C4-2B (cell line): Measurements from ENCODE around the gene P2RX2.

Source experiments
- H3K27ac ChIP-seq: fragments of 450-650 bp; 2 replicates; pipeline ENCODE4 v1.5.1; 2017
- ZFX ChIP-seq: fragments of 450-650 bp; IDR thresholded peaks from 2 replicates; pipeline ENCODE4 v1.6.1; 2017
- TF ChIP-seq, protein P1 (sequence below): fragments of 450-650 bp; conservative IDR thresholded peaks from 2 replicates; pipeline ENCODE4 v1.5.1; 2017; ENCODE audit warnings: mild to moderate bottlenecking

P2RX2 gene

GRCh38 chr12:132631666-132632065 lies 13.1 kb downstream of the P2RX2 start:
- TF ChIP-seq, protein P1, sequence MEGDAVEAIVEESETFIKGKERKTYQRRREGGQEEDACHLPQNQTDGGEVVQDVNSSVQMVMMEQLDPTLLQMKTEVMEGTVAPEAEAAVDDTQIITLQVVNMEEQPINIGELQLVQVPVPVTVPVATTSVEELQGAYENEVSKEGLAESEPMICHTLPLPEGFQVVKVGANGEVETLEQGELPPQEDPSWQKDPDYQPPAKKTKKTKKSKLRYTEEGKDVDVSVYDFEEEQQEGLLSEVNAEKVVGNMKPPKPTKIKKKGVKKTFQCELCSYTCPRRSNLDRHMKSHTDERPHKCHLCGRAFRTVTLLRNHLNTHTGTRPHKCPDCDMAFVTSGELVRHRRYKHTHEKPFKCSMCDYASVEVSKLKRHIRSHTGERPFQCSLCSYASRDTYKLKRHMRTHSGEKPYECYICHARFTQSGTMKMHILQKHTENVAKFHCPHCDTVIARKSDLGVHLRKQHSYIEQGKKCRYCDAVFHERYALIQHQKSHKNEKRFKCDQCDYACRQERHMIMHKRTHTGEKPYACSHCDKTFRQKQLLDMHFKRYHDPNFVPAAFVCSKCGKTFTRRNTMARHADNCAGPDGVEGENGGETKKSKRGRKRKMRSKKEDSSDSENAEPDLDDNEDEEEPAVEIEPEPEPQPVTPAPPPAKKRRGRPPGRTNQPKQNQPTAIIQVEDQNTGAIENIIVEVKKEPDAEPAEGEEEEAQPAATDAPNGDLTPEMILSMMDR: no peak
- TF ChIP-seq ZFX: no peak
- no peak overlapping the region for H3K27ac ChIP-seq

DNA sequence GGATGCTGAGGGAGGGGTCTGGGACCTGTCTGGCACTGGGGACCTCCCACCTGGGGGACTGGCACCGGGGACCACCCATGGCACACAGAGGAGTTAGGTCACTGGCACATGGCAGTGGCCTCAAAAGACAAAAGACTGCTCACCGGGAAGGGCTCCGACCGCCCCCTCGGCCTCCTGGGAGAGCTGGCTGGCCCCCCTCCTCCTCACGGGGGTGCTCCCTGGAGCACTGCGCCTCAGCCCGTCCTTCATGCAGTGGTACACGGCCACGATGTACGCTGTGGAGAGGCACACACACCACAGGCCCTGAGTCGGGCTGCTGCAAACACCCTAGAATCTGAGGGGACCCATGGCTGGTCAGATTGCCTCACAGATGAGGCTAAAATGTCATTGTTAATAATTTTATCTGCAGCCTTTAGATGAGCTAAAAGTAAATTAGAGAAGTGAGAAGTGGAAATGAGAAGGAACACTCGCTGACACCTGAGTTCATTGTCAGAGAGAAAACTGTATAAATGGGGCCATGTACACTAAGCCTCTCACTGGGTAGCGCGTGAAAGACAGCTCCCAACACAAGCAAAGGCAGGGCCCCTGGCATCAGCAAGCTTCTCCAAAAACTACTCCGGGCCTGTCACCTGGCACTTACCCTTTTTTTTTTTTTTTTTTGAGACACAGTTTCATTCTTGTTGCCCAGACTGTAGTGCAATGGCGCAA lies 14.1 kb downstream of the P2RX2 start:
- no peak overlapping the region for H3K27ac ChIP-seq
- no peak for TF ChIP-seq ZFX
- TF ChIP-seq, protein P1: no peak

- H3K27ac ChIP-seq: no peak overlapping the region
- TF ChIP-seq, protein P1: no peak
- TF ChIP-seq ZFX: no peak
Measured at GRCh38 chr12:132633398-132633797, 14.8 kb downstream of the P2RX2 start.

DNA sequence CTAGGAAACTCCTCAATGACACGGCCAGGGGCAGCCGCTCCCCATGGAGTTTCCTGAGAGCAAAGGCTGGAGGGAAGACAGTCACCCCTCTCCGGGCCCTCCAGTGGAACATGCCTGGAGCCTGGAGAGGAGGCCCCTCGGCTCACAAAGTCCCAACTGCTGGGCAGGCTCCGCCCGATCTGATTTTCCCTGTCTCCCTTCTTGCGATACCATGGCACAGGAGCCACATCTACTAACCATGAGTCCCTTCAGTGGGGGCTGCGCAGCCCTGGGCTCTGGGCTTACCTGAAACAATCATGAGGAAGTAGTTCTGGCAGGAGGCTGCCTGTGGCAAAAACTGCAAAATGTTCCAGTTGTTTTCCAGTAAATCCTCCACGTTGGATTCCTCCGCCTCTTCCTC lies 15.3 kb downstream of the P2RX2 start:
- TF ChIP-seq, protein P1: no peak
- no peak for TF ChIP-seq ZFX
- no peak overlapping the region for H3K27ac ChIP-seq

GRCh38 chr12:132634411-132634990 lies 15.9 kb downstream of the P2RX2 start:
- TF ChIP-seq, protein P1: no peak
- TF ChIP-seq ZFX: no peak
- H3K27ac ChIP-seq: no peak overlapping the region

DNA sequence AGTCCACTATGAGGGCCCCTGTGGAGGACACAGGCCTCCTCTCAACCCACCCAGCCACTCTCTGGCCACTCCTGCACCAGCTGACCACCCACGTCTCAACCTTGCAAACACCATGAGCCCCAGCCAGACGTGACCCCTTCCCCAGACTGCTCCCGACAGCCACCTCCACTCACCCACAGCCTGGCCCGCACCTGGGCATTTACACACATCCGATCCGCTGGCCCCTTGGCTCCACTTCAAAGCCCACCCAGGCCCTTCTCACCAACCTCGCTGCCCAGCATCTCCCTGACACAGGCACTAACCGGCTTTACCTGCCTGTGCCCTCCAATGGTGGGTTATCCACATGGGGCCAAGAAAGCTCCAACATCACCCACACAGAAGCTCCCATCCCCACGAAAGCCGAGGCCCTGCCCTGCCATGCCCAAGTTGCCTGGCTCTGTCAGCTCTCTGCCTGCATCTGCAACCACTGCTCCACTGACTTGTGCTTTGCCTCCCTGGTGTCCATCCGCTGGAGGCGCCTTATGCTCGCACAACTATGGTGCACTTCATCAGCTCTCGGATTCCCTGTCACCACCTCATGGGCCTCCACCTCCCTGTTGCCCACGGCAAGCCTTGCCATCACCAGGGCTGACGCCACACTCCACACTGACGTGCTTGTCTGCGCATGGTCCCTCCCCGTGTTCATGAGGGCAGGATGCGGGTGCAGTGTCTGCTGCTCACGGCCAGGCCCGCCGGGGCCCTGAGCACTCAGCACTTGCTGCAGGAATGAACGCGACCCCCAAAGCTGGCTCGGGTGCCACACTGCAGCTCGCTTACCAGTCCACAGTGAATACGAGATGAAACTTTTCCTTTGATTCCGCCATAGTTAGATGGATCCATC lies 16.7 kb downstream of the P2RX2 start:
- no peak overlapping the region for H3K27ac ChIP-seq
- TF ChIP-seq, protein P1: no peak
- no peak for TF ChIP-seq ZFX

GRCh38 chr12:132637811-132638210 lies 19.2 kb downstream of the P2RX2 start:
- no peak for TF ChIP-seq ZFX
- TF ChIP-seq, protein P1: no peak

More at GRCh38 chr12:132637811-132638210, 19.2 kb downstream of the P2RX2 start:
- H3K27ac ChIP-seq: no peak overlapping the region
